Measurements from ENCODE around the gene PSME3. TPM values are rescaled to one million over a fixed set of nuclear protein-coding genes. Genes with fewer than 3 reads are reported as not detected.
A peak's percentile ranks its signal among the peaks of the same experiment; 100 is the strongest.

PSME3 gene
- total RNA-seq, 1 experiment from 2014 or later = 195 TPM

DNA sequence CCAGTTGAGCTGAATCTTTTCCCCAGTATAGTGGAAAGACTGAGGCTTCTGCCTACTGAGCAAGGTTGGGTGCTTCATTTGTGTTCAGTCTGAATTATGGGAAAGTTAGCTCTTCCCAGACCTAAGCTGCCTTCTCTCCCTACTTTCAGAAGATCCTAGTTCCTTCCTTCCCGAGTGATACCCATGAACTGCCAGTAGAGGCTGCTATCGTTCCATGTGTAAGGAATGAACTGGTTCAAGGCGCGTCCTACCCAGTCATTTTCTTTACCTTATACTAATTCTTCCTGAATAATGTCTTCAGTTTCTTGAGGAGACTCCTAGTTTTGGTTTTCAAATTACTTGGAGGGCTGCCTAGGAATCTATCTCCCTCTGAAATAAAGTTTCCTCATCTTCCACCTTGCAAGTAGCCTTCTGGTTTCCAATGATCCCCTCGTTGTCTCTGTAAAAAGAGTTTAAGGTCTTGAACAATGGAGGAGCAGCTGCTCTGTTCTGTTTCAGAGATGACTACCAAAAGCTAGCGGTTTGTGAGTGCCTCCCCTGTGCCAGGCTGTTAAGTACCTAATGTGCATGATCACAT lies 10.2 kb downstream of the PSME3 start:
- H3K36me3 Mint-ChIP-seq (ENCODE audit: insufficient read depth, unreplicated experiment) = peaks cover 75% of the 10 kb centered on the region
- no peak overlapping the region for H3K27ac Mint-ChIP-seq (ENCODE audit: unreplicated experiment)
- BruUV-seq (replicated peaks) = no TSS peak
- Histone ChIP-seq H3K4me3 (ENCODE audit: low read depth, low read length) (no peak overlapping the region), H3K27me3 (replicated peaks; ENCODE audit: control insufficient read depth, insufficient read depth, low read length) (no peaks in the 10 kb centered on the region), H3K36me3 (ENCODE audit: control insufficient read depth, insufficient read depth, low read length) (peaks cover 6% of the 10 kb centered on the region), H3K9me3 (no peaks in the 10 kb centered on the region), H3K4me1 (no peaks in the 10 kb centered on the region)
- POLR2A ChIA-PET = interaction anchor here (0.6 to 1.9 kb wide), 2 partner anchors 86 to 155 kb away, joined by 3 to 5 read pairs; partner anchors contain the start of gene RPL27
- peak; percentile 96 to 99 for TF ChIP-seq CTCF (IDR thresholded peaks at IDR 0.05; ENCODE audit: insufficient read depth in 1 of 2, low read depth in 1 of 2, low read length in 1 of 2, severe bottlenecking in 1 of 2, unreplicated experiment in 1 of 2)
- no peak overlapping the region for H3K4me3 Mint-ChIP-seq (ENCODE audit: unreplicated experiment)
- CTCF ChIA-PET = interaction anchor here (0.5 to 2.9 kb wide), 12 partner anchors 10 to 221 kb away, joined by 3 to 25 read pairs (median 4); partner anchors contain the start of genes BECN1, PSME3 and RPL27
- DNase-seq = peak in 1 of 2 experiments; percentile 70
- no peaks in the 10 kb centered on the region for H3K4me1 Mint-ChIP-seq (ENCODE audit: low read depth, unreplicated experiment)
- no peaks in the 10 kb centered on the region for H3K27me3 Mint-ChIP-seq (ENCODE audit: insufficient read depth, unreplicated experiment)
- intact Hi-C loops (cut with micrococcal nuclease; ENCODE audit: unreplicated experiment) = loop anchor here (1.0 kb wide), 4 partner anchors 19 to 155 kb away; partner anchors contain the start of genes BECN1 and RPL27
- no peaks in the 10 kb centered on the region for H3K9me3 Mint-ChIP-seq (ENCODE audit: unreplicated experiment)

DNA sequence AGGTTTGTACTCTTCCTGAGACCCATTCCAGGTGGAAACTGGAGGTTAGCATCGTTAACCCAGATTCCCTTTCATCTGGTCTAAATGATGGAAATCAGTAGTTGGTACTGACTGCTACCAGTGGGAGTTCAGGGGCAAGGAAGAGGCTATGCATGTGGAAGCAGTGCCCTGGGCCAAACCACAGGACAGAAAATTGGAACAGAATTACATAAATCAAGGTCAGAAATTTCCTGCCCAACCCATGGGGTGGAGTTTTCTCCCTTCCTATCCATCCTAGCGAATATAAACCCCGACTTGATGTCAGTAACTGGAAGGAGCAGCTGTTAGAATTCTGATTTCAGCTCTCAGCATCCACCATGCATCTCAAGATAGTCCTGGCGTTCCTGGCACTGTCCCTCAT lies 11.1 kb downstream of the PSME3 start, which contains the start of gene AOC2:
TSS of gene AOC2 (plus strand) at position 310 of the 400 bp plus-strand sequence. CDS start at position 357, 47 bp downstream.
- TF ChIP-seq CTCF (IDR thresholded peaks at IDR 0.05; ENCODE audit: insufficient read depth in 1 of 2, low read depth in 1 of 2, low read length in 1 of 2, severe bottlenecking in 1 of 2, unreplicated experiment in 1 of 2) = no peak
- BruUV-seq (replicated peaks) = no TSS peak
- CTCF ChIA-PET = interaction anchor here (1.6 to 2.9 kb wide), 3 partner anchors 20 to 94 kb away, joined by 7 to 25 read pairs (median 10); partner anchors contain the start of gene BECN1
- DNase-seq = peak in 1 of 2 experiments; percentile 4
- Mint-ChIP-seq H3K4me3 (ENCODE audit: unreplicated experiment) (no peak within 1 kb of the TSS), H3K9me3 (ENCODE audit: unreplicated experiment) (no peaks in the 10 kb centered on the region), H3K27me3 (ENCODE audit: insufficient read depth, unreplicated experiment) (no peaks in the 10 kb centered on the region), H3K27ac (ENCODE audit: unreplicated experiment) (no peak within 1 kb of the TSS), H3K4me1 (ENCODE audit: low read depth, unreplicated experiment) (no peaks in the 10 kb centered on the region), H3K36me3 (ENCODE audit: insufficient read depth, unreplicated experiment) (peaks cover 67% of the 10 kb centered on the region)
- POLR2A ChIA-PET = no interaction called here
- peaks cover 4% of the 10 kb centered on the region for H3K36me3 ChIP-seq (ENCODE audit: control insufficient read depth, insufficient read depth, low read length)
- no peak within 1 kb of the TSS for H3K4me3 ChIP-seq (ENCODE audit: low read depth, low read length)
- no peaks in the 10 kb centered on the region for H3K9me3 ChIP-seq
- no peaks in the 10 kb centered on the region for H3K27me3 ChIP-seq (replicated peaks; ENCODE audit: control insufficient read depth, insufficient read depth, low read length)
- H3K4me1 ChIP-seq = no peaks in the 10 kb centered on the region
- intact Hi-C loops (cut with micrococcal nuclease; ENCODE audit: unreplicated experiment) = no loop called here

- H3K27me3 Mint-ChIP-seq (ENCODE audit: insufficient read depth, unreplicated experiment) = no peaks in the 10 kb centered on the region
- intact Hi-C loops (cut with micrococcal nuclease; ENCODE audit: unreplicated experiment) = no loop called here
These were observed 11.8 kb downstream of the PSME3 start for GRCh38 chr17:42844761-42845555.

More at GRCh38 chr17:42844761-42845555, 11.8 kb downstream of the PSME3 start:
- ChIA-PET CTCF (interaction anchor here (1.1 to 2.9 kb wide), 5 partner anchors 21 to 153 kb away, joined by 4 to 25 read pairs (median 9); partner anchors contain the start of genes BECN1 and RPL27), POLR2A (no interaction called here)
- Histone ChIP-seq H3K36me3 (ENCODE audit: control insufficient read depth, insufficient read depth, low read length) (peaks cover 4% of the 10 kb centered on the region), H3K4me3 (ENCODE audit: low read depth, low read length) (no peak overlapping the region), H3K27me3 (replicated peaks; ENCODE audit: control insufficient read depth, insufficient read depth, low read length) (no peaks in the 10 kb centered on the region), H3K9me3 (no peaks in the 10 kb centered on the region), H3K4me1 (no peaks in the 10 kb centered on the region)
- Mint-ChIP-seq H3K27ac (ENCODE audit: unreplicated experiment) (no peak overlapping the region), H3K4me1 (ENCODE audit: low read depth, unreplicated experiment) (no peaks in the 10 kb centered on the region), H3K9me3 (ENCODE audit: unreplicated experiment) (no peaks in the 10 kb centered on the region), H3K36me3 (ENCODE audit: insufficient read depth, unreplicated experiment) (peaks cover 60% of the 10 kb centered on the region), H3K4me3 (ENCODE audit: unreplicated experiment) (no peak overlapping the region)
- BruUV-seq (replicated peaks) = no TSS peak
- no peak for TF ChIP-seq CTCF (IDR thresholded peaks at IDR 0.05; ENCODE audit: insufficient read depth in 1 of 2, low read depth in 1 of 2, low read length in 1 of 2, severe bottlenecking in 1 of 2, unreplicated experiment in 1 of 2)
- no peak for DNase-seq

Data from Caco-2 (cell line).